Measurements from ENCODE around the gene TTC7B.

TTC7B gene

DNA sequence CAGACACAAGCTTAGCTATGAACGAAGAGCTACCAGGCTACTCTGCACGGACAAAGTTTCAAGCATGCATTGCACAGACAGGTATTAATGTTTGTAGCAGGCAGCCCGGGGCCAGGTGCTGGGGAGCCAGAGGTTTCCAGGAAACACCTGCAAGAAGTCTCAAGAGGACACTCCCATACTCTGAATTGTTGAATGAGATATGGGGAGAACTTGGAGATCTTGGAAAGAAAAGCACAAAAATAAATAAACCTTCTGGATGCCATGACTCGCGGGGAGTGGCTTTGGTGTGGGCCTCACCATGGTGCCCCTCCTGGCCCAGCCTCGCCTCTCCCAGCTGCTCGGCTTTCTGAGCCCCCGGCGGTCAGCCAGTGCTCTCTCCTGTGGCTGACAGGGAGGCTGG is 186.8 kb downstream of the TTC7B start:
- H2AFZ ChIP-seq (ENCODE audit: low read depth, low read length), result no peak overlapping the region
- no peaks in the 10 kb centered on the region for H3K79me2 ChIP-seq (ENCODE audit: insufficient read depth, low read length)
- peaks cover 2% of the 10 kb centered on the region; the same call in 1 of the 2 replicates for H3K4me1 ChIP-seq (ENCODE audit: insufficient read depth, low read length)
- no peak overlapping the region for H3K27ac ChIP-seq (ENCODE audit: low read length)
- ATAC-seq (ENCODE audit: insufficient read depth, low read depth), result no peak
- H3K9me3 ChIP-seq (ENCODE audit: insufficient read depth, low read length, severe bottlenecking), result no peaks in the 10 kb centered on the region
- H3K9ac ChIP-seq (ENCODE audit: low read depth, low read length), result no peak overlapping the region
- no peak overlapping the region for H3K4me3 ChIP-seq (ENCODE audit: low read depth in 1 of 2, low read length in 2 of 2)
- no peaks in the 10 kb centered on the region for H3K36me3 ChIP-seq (ENCODE audit: insufficient read depth, low read length)
- no peaks in the 10 kb centered on the region for H3K27me3 ChIP-seq (ENCODE audit: insufficient read depth, low read length, poor library complexity)
- DNase-seq, result no peak
- H3K4me2 ChIP-seq (ENCODE audit: insufficient read depth, low read length), result no peak overlapping the region
- no peaks in the 10 kb centered on the region for H4K20me1 ChIP-seq (ENCODE audit: insufficient read depth, low read length)
- TF ChIP-seq CTCF (IDR thresholded peaks at IDR 0.05; ENCODE audit: borderline replicate concordance, extremely low read depth, low read length, poor library complexity, severe bottlenecking) (no peak), EZH2 (IDR thresholded peaks at IDR 0.05; ENCODE audit: borderline replicate concordance, low read depth, low read length, severe bottlenecking) (no peak)

- Histone ChIP-seq H2AFZ (ENCODE audit: low read depth, low read length) (no peak overlapping the region), H3K4me2 (ENCODE audit: insufficient read depth, low read length) (no peak overlapping the region), H3K4me1 (ENCODE audit: insufficient read depth, low read length) (peaks cover 2% of the 10 kb centered on the region; the same call in 1 of the 2 replicates), H3K9me3 (ENCODE audit: insufficient read depth, low read length, severe bottlenecking) (no peaks in the 10 kb centered on the region), H3K9ac (ENCODE audit: low read depth, low read length) (no peak overlapping the region), H3K79me2 (ENCODE audit: insufficient read depth, low read length) (no peaks in the 10 kb centered on the region), H3K27ac (ENCODE audit: low read length) (no peak overlapping the region), H3K4me3 (ENCODE audit: low read depth in 1 of 2, low read length in 2 of 2) (no peak overlapping the region), H4K20me1 (ENCODE audit: insufficient read depth, low read length) (no peaks in the 10 kb centered on the region), H3K27me3 (ENCODE audit: insufficient read depth, low read length, poor library complexity) (no peaks in the 10 kb centered on the region), H3K36me3 (ENCODE audit: insufficient read depth, low read length) (no peaks in the 10 kb centered on the region)
- TF ChIP-seq EZH2 (IDR thresholded peaks at IDR 0.05; ENCODE audit: borderline replicate concordance, low read depth, low read length, severe bottlenecking), result no peak
- TF ChIP-seq CTCF (IDR thresholded peaks at IDR 0.05; ENCODE audit: borderline replicate concordance, extremely low read depth, low read length, poor library complexity, severe bottlenecking), result no peak
- no peak for ATAC-seq (ENCODE audit: insufficient read depth, low read depth)
- no peak for DNase-seq
Observed at GRCh38 chr14:90628825-90629224, 187.4 kb downstream of the TTC7B start.

- Histone ChIP-seq H4K20me1 (ENCODE audit: insufficient read depth, low read length) (no peaks in the 10 kb centered on the region), H3K9me3 (ENCODE audit: insufficient read depth, low read length, severe bottlenecking) (no peaks in the 10 kb centered on the region), H3K4me2 (ENCODE audit: insufficient read depth, low read length) (no peak overlapping the region), H3K27ac (ENCODE audit: low read length) (no peak overlapping the region), H3K9ac (ENCODE audit: low read depth, low read length) (no peak overlapping the region), H2AFZ (ENCODE audit: low read depth, low read length) (no peak overlapping the region), H3K36me3 (ENCODE audit: insufficient read depth, low read length) (no peaks in the 10 kb centered on the region), H3K79me2 (ENCODE audit: insufficient read depth, low read length) (no peaks in the 10 kb centered on the region), H3K27me3 (ENCODE audit: insufficient read depth, low read length, poor library complexity) (no peaks in the 10 kb centered on the region), H3K4me1 (ENCODE audit: insufficient read depth, low read length) (peaks cover 2% of the 10 kb centered on the region; the same call in 1 of the 2 replicates), H3K4me3 (ENCODE audit: low read depth in 1 of 2, low read length in 2 of 2) (no peak overlapping the region)
- no peak for ATAC-seq (ENCODE audit: insufficient read depth, low read depth)
- no peak for DNase-seq
- TF ChIP-seq CTCF (IDR thresholded peaks at IDR 0.05; ENCODE audit: borderline replicate concordance, extremely low read depth, low read length, poor library complexity, severe bottlenecking), result no peak
Observed at GRCh38 chr14:90627478-90627877, 188.8 kb downstream of the TTC7B start.

GRCh38 chr14:90626550-90626949 is 189.7 kb downstream of the TTC7B start:
- Histone ChIP-seq H3K9me3 (ENCODE audit: insufficient read depth, low read length, severe bottlenecking) (no peaks in the 10 kb centered on the region), H3K36me3 (ENCODE audit: insufficient read depth, low read length) (no peaks in the 10 kb centered on the region), H3K9ac (ENCODE audit: low read depth, low read length) (no peak overlapping the region), H3K79me2 (ENCODE audit: insufficient read depth, low read length) (no peaks in the 10 kb centered on the region), H4K20me1 (ENCODE audit: insufficient read depth, low read length) (no peaks in the 10 kb centered on the region), H3K4me3 (ENCODE audit: low read depth in 1 of 2, low read length in 2 of 2) (no peak overlapping the region), H2AFZ (ENCODE audit: low read depth, low read length) (no peak overlapping the region), H3K27me3 (ENCODE audit: insufficient read depth, low read length, poor library complexity) (no peaks in the 10 kb centered on the region), H3K4me2 (ENCODE audit: insufficient read depth, low read length) (no peak overlapping the region), H3K27ac (ENCODE audit: low read length) (no peak overlapping the region), H3K4me1 (ENCODE audit: insufficient read depth, low read length) (no peaks in the 10 kb centered on the region)
- no peak for TF ChIP-seq EZH2 (IDR thresholded peaks at IDR 0.05; ENCODE audit: borderline replicate concordance, low read depth, low read length, severe bottlenecking)
- TF ChIP-seq CTCF (IDR thresholded peaks at IDR 0.05; ENCODE audit: borderline replicate concordance, extremely low read depth, low read length, poor library complexity, severe bottlenecking), result no peak
- DNase-seq (no peak), ATAC-seq (ENCODE audit: insufficient read depth, low read depth) (no peak)
